ENCODE measurements around the gene PYM1.

GRCh38 chr12:55972042-55972441 lies 44.3 kb upstream of the PYM1 start:
- TF ChIP-seq CTCF (IDR thresholded peaks at IDR 0.05) (no peak), POLR2A (IDR thresholded peaks at IDR 0.05; ENCODE audit: low read depth) (no peak)
